Retinal pigment epithelial cell (primary cell): Measurements from ENCODE around the gene ZNF275.

Experiments used
- DNase-seq: peaks from one replicate; pipeline ENCODE4 v3.0.0-alpha.2; 2010; ENCODE audit warnings: low read depth
- H3K4me3 ChIP-seq: 2 replicates; pipeline ENCODE4 v1.5.1; 2011; ENCODE audit warnings: mild to moderate bottlenecking, low read length, control low read depth, moderate library complexity
- CTCF ChIP-seq: conservative IDR thresholded peaks from 2 replicates; pipeline ENCODE4 v1.5.1; 2011; ENCODE audit warnings: low read depth, low read length, control low read depth, inconsistent platforms

The ZNF275 gene

GRCh38 chrX:153336988-153337387 lies 3.0 kb downstream of the ZNF275 start:
- DNase-seq: no peak
- H3K4me3 ChIP-seq: no peak overlapping the region
- no peak for TF ChIP-seq CTCF

GRCh38 chrX:153338836-153339235 lies 4.9 kb downstream of the ZNF275 start:
- no peak for TF ChIP-seq CTCF
- no peak overlapping the region for H3K4me3 ChIP-seq
- no peak for DNase-seq

GRCh38 chrX:153339662-153340061 lies 5.7 kb downstream of the ZNF275 start:
- TF ChIP-seq CTCF: no peak
- DNase-seq: no peak
- H3K4me3 ChIP-seq: no peak overlapping the region

- DNase-seq: no peak
- TF ChIP-seq CTCF: no peak
- no peak overlapping the region for H3K4me3 ChIP-seq
Observed at GRCh38 chrX:153340111-153340510, 6.2 kb downstream of the ZNF275 start.

GRCh38 chrX:153342762-153343558 lies 9.0 kb downstream of the ZNF275 start:
- TF ChIP-seq CTCF: no peak
- no peak for DNase-seq
- H3K4me3 ChIP-seq: no peak overlapping the region

GRCh38 chrX:153343674-153344073 lies 9.7 kb downstream of the ZNF275 start:
- no peak for DNase-seq
- no peak overlapping the region for H3K4me3 ChIP-seq
- TF ChIP-seq CTCF: no peak

GRCh38 chrX:153347530-153347929 lies 13.6 kb downstream of the ZNF275 start:
- TF ChIP-seq CTCF: no peak
- no peak overlapping the region for H3K4me3 ChIP-seq
- DNase-seq: no peak
